Stomach (tissue), 4 donors: Measurements from ENCODE around the gene ARHGAP26.

ENCODE experiments used
- CTCF ChIP-seq, 7 experiments: fragments of 450-650 bp in 4 of 7; fragments of 200-600 bp in 3 of 7; sonication (generic) in 3 of 7; IDR thresholded peaks; one replicate each; pipeline ENCODE4 v1.5.1; 2016 to 2019; ENCODE audit warnings: antibody characterized with exemption in 7 of 7, control low read depth in 2 of 7, mild to moderate bottlenecking in 1 of 7
- POLR2A ChIP-seq, 4 donors: fragments of 450-650 bp; IDR thresholded peaks; one replicate each; pipeline ENCODE4 v1.6.1; 2016; ENCODE audit warnings: antibody characterized with exemption in 4 of 4, control low read depth in 2 of 4, mild to moderate bottlenecking in 1 of 4, moderate library complexity in 1 of 4
- POLR2AphosphoS5 ChIP-seq, 3 donors: sonication (generic); formaldehyde crosslinking; IDR thresholded peaks; one replicate each; pipeline ENCODE4 v1.6.1; 2016; ENCODE audit warnings: antibody characterized with exemption in 3 of 3

GRCh38 chr5:143161885-143162540 is 391.8 kb downstream of the ARHGAP26 start:
- TF ChIP-seq CTCF (IDR thresholded peaks at IDR 0.05) = no peak
- no peak for TF ChIP-seq POLR2A (IDR thresholded peaks at IDR 0.05)
- peak in 1 of 3 donors; percentile 23 for TF ChIP-seq POLR2AphosphoS5 (IDR thresholded peaks at IDR 0.05)
